Measurements from ENCODE around the gene GABRP. TPM values are rescaled to one million over a fixed set of nuclear protein-coding genes. Genes with fewer than 3 reads are reported as not detected.

GABRP gene
- polyA plus RNA-seq, 3 donors: not detected

GRCh38 chr5:170746961-170747340 lies 36.6 kb upstream of the GABRP start:
- no peak for DNase-seq
- H3K9me3 Mint-ChIP-seq: peaks cover 0 to 1% (median 0%) of the 10 kb centered on the region in 7 donors
- Histone ChIP-seq H2AFZ (ENCODE audit: insufficient read depth, low read depth, low read length, poor library complexity, severe bottlenecking) (no peak overlapping the region), H3K9me3 (replicated peaks in 1 of 2; ENCODE audit: control insufficient read depth in 1 of 2, insufficient read depth in 1 of 2, low read length in 2 of 2) (no peaks in the 10 kb centered on the region), H4K20me1 (ENCODE audit: insufficient read depth, low read length) (no peaks in the 10 kb centered on the region), H3K4me1 (ENCODE audit: control insufficient read depth in 1 of 2, insufficient read depth in 2 of 2, low read length in 2 of 2) (no peaks in the 10 kb centered on the region), H3K4me2 (replicated peaks; ENCODE audit: extremely low read depth, low read length, poor library complexity, severe bottlenecking) (no peak overlapping the region), H3K27ac (ENCODE audit: low read depth in 1 of 2, low read length in 2 of 2) (no peak overlapping the region), H3K36me3 (replicated peaks in 1 of 2; ENCODE audit: control insufficient read depth in 1 of 2, insufficient read depth in 2 of 2, low read length in 2 of 2) (no peaks in the 10 kb centered on the region), H3K27me3 (ENCODE audit: control insufficient read depth in 2 of 2, insufficient read depth in 2 of 2, low read length in 2 of 2) (peaks cover 4 to 27% of the 10 kb centered on the region in 2 donors), H3K9ac (ENCODE audit: insufficient read depth, low read length, poor library complexity, severe bottlenecking) (no peak overlapping the region), H3K4me3 (replicated peaks in 1 of 3; ENCODE audit: low read depth in 2 of 3, low read length in 3 of 3) (no peak overlapping the region), H3K79me2 (ENCODE audit: insufficient read depth, low read length) (no peaks in the 10 kb centered on the region)
- TF ChIP-seq CTCF (IDR thresholded peaks at IDR 0.05): no peak
- no peaks in the 10 kb centered on the region for H3K36me3 Mint-ChIP-seq
- H3K4me3 Mint-ChIP-seq: no peak overlapping the region
- 92% methylated on average over 8 of the region's 11 CpGs for WGBS (ENCODE audit: insufficient coverage)
- peaks cover 3% of the 10 kb centered on the region for H3K4me1 Mint-ChIP-seq
- intact Hi-C loops (cut with micrococcal nuclease): loop anchor here (10.0 kb wide), 2 partner anchors 588 to 598 kb away; no protein-coding TSS in a partner anchor
- no peak overlapping the region for H3K27ac Mint-ChIP-seq
- H3K27me3 Mint-ChIP-seq (ENCODE audit: low read depth in 3 of 3): peaks cover 34 to 59% (median 45%) of the 10 kb centered on the region in 3 donors

GRCh38 chr5:170747357-170747756 lies 36.2 kb upstream of the GABRP start:
- H3K4me2 ChIP-seq (replicated peaks; ENCODE audit: extremely low read depth, low read length, poor library complexity, severe bottlenecking): no peak overlapping the region
- H3K79me2 ChIP-seq (ENCODE audit: insufficient read depth, low read length): no peaks in the 10 kb centered on the region
- H3K36me3 Mint-ChIP-seq: no peaks in the 10 kb centered on the region
- H3K4me3 Mint-ChIP-seq: no peak overlapping the region
- no peak overlapping the region for H2AFZ ChIP-seq (ENCODE audit: insufficient read depth, low read depth, low read length, poor library complexity, severe bottlenecking)
- H4K20me1 ChIP-seq (ENCODE audit: insufficient read depth, low read length): no peaks in the 10 kb centered on the region
- peaks cover 4 to 27% of the 10 kb centered on the region in 2 donors for H3K27me3 ChIP-seq (ENCODE audit: control insufficient read depth in 2 of 2, insufficient read depth in 2 of 2, low read length in 2 of 2)
- no peaks in the 10 kb centered on the region for H3K36me3 ChIP-seq (replicated peaks in 1 of 2; ENCODE audit: control insufficient read depth in 1 of 2, insufficient read depth in 2 of 2, low read length in 2 of 2)
- H3K4me3 ChIP-seq (replicated peaks in 1 of 3; ENCODE audit: low read depth in 2 of 3, low read length in 3 of 3): no peak overlapping the region
- DNase-seq: no peak
- H3K9me3 Mint-ChIP-seq: peaks cover 0 to 1% (median 0%) of the 10 kb centered on the region in 7 donors
- H3K9ac ChIP-seq (ENCODE audit: insufficient read depth, low read length, poor library complexity, severe bottlenecking): no peak overlapping the region
- TF ChIP-seq CTCF (IDR thresholded peaks at IDR 0.05): no peak
- H3K27ac ChIP-seq (ENCODE audit: low read depth in 1 of 2, low read length in 2 of 2): no peak overlapping the region
- no peaks in the 10 kb centered on the region for H3K9me3 ChIP-seq (replicated peaks in 1 of 2; ENCODE audit: control insufficient read depth in 1 of 2, insufficient read depth in 1 of 2, low read length in 2 of 2)
- no peak overlapping the region for H3K27ac Mint-ChIP-seq
- intact Hi-C loops (cut with micrococcal nuclease): loop anchor here (10.0 kb wide), 2 partner anchors 587 to 597 kb away; no protein-coding TSS in a partner anchor
- peaks cover 3% of the 10 kb centered on the region for H3K4me1 Mint-ChIP-seq
- WGBS (ENCODE audit: insufficient coverage): no CpG with 5 or more reads among the region's 1 CpG
- peaks cover 34 to 61% (median 43%) of the 10 kb centered on the region in 3 donors for H3K27me3 Mint-ChIP-seq (ENCODE audit: low read depth in 3 of 3)
- H3K4me1 ChIP-seq (ENCODE audit: control insufficient read depth in 1 of 2, insufficient read depth in 2 of 2, low read length in 2 of 2): no peaks in the 10 kb centered on the region

Measured in CD14-positive monocyte (primary cell).